H9 (cell line): Measurements from ENCODE around the gene SDE2. TPM values are rescaled to one million over a fixed set of nuclear protein-coding genes. Genes with fewer than 3 reads are reported as not detected.

Source experiments
- DNase-seq: peaks from one replicate; pipeline ENCODE4 v3.0.0-alpha.2; 2017
- H2AFZ ChIP-seq: one replicate; pipeline ENCODE4 v1.6.1; 2013; ENCODE audit warnings: mild to moderate bottlenecking, low read length, control low read depth, moderate library complexity
- H2AK5ac ChIP-seq: 2 replicates; pipeline ENCODE4 v1.6.1; 2013; ENCODE audit warnings: low read length, control low read depth, mixed read lengths; ENCODE audit not compliant: insufficient read length
- H2BK120ac ChIP-seq: one replicate; pipeline ENCODE4 v1.6.1; 2013; ENCODE audit warnings: low read depth, mild to moderate bottlenecking, low read length, control low read depth, inconsistent platforms; ENCODE audit not compliant: poor library complexity, severe bottlenecking
- H2BK12ac ChIP-seq: 2 replicates; pipeline ENCODE4 v1.6.1; 2013; ENCODE audit warnings: low read length, control low read depth, mixed read lengths, low read depth; ENCODE audit not compliant: insufficient read length
- H2BK15ac ChIP-seq: 2 replicates; pipeline ENCODE4 v1.6.1; 2013; ENCODE audit warnings: low read depth, low read length, control low read depth
- H2BK20ac ChIP-seq: one replicate; pipeline ENCODE4 v1.6.1; 2013; ENCODE audit warnings: low read depth, mild to moderate bottlenecking, low read length, control low read depth, inconsistent platforms; ENCODE audit not compliant: poor library complexity, severe bottlenecking
- H2BK5ac ChIP-seq: 2 replicates; pipeline ENCODE4 v1.6.1; 2013; ENCODE audit warnings: low read length, control low read depth, mixed read lengths; ENCODE audit not compliant: insufficient read length
- H3K14ac ChIP-seq: 2 replicates; pipeline ENCODE4 v1.6.1; 2013; ENCODE audit warnings: low read length, control low read depth; ENCODE audit not compliant: insufficient read depth
- H3K18ac ChIP-seq: 2 replicates; pipeline ENCODE4 v1.6.1; 2013; ENCODE audit warnings: low read depth, mild to moderate bottlenecking, mixed read lengths, low read length, control low read depth; ENCODE audit not compliant: insufficient read length
- H3K23ac ChIP-seq: 2 replicates; pipeline ENCODE4 v1.6.1; 2013; ENCODE audit warnings: low read length, control low read depth, mixed read lengths, low read depth; ENCODE audit not compliant: insufficient read length
- H3K23me2 ChIP-seq: 2 replicates; pipeline ENCODE4 v1.6.1; 2013; ENCODE audit warnings: low read depth, mild to moderate bottlenecking, mixed read lengths, low read length, control low read depth; ENCODE audit not compliant: insufficient read length, poor library complexity, severe bottlenecking
- H3K27ac ChIP-seq: 2 replicates; pipeline ENCODE4 v1.5.1; 2013; ENCODE audit warnings: low read length, control low read depth, mixed read lengths, low read depth; ENCODE audit not compliant: insufficient read length
- H3K27me3 ChIP-seq: 2 replicates; pipeline ENCODE4 v1.6.1; 2013; ENCODE audit warnings: low read length, control low read depth, inconsistent platforms; ENCODE audit not compliant: insufficient read depth
- H3K4ac ChIP-seq: 2 replicates; pipeline ENCODE4 v1.6.1; 2013; ENCODE audit warnings: low read depth, mild to moderate bottlenecking, control low read depth, inconsistent platforms, low read length, moderate library complexity
- H3K4me1 ChIP-seq: 2 replicates; pipeline ENCODE4 v1.6.1; 2013; ENCODE audit warnings: low read length, control low read depth, inconsistent platforms; ENCODE audit not compliant: insufficient read depth
- H3K4me2 ChIP-seq: 2 replicates; pipeline ENCODE4 v1.6.1; 2013; ENCODE audit warnings: low read length, control low read depth, mixed read lengths; ENCODE audit not compliant: insufficient read length, insufficient read depth
- H3K56ac ChIP-seq: 2 replicates; pipeline ENCODE4 v1.6.1; 2013; ENCODE audit warnings: low read depth, mild to moderate bottlenecking, mixed read lengths, low read length, control low read depth; ENCODE audit not compliant: insufficient read length
- H3K79me1 ChIP-seq: 2 replicates; pipeline ENCODE4 v1.6.1; 2013; ENCODE audit warnings: low read depth, mild to moderate bottlenecking, moderate library complexity, low read length, control low read depth, inconsistent platforms; ENCODE audit not compliant: insufficient read depth, poor library complexity, severe bottlenecking
- H3K79me2 ChIP-seq: 2 replicates; pipeline ENCODE4 v1.6.1; 2013; ENCODE audit warnings: low read length, control low read depth, inconsistent platforms; ENCODE audit not compliant: insufficient read depth
- H3K9ac ChIP-seq: 2 replicates; pipeline ENCODE4 v1.6.1; 2013; ENCODE audit warnings: low read length, control low read depth, mixed read lengths; ENCODE audit not compliant: insufficient read length; ENCODE audit errors: extremely low read depth
- H3K9me3 ChIP-seq: one replicate; pipeline ENCODE4 v1.6.1; 2013; ENCODE audit warnings: low read depth, low read length, inconsistent platforms; ENCODE audit not compliant: control insufficient read depth
- H3T11ph ChIP-seq: one replicate; pipeline ENCODE4 v1.6.1; 2013; ENCODE audit warnings: mild to moderate bottlenecking, low read length, control low read depth, inconsistent platforms
- H4K20me1 ChIP-seq: one replicate; pipeline ENCODE4 v1.6.1; 2013; ENCODE audit not compliant: control insufficient read depth, insufficient read length, insufficient read depth
- H4K5ac ChIP-seq: 2 replicates; pipeline ENCODE4 v1.6.1; 2013; ENCODE audit warnings: low read depth, mild to moderate bottlenecking, mixed read lengths, low read length, control low read depth; ENCODE audit not compliant: insufficient read length
- H4K8ac ChIP-seq: replicated peaks from 2 replicates; pipeline ENCODE4 v1.6.1; 2013; ENCODE audit warnings: low read length, control low read depth, mixed read lengths, low read depth; ENCODE audit not compliant: insufficient read length
- H4K91ac ChIP-seq: 2 replicates; pipeline ENCODE4 v1.6.1; 2013; ENCODE audit warnings: low read depth, mild to moderate bottlenecking, moderate library complexity, mixed read lengths, low read length, control low read depth; ENCODE audit not compliant: insufficient read length
- H3K27ac Mint-ChIP-seq, 3 experiments: 2 replicates in 2 of 3; 3 replicates in 1 of 3; pipeline ENCODE4 v1.8.0; 2020 to 2021; ENCODE audit warnings: mixed read lengths in 3 of 3, mild to moderate bottlenecking in 1 of 3, moderate library complexity in 1 of 3
- H3K27me3 Mint-ChIP-seq: 2 replicates; pipeline ENCODE4 v1.8.0; 2021; ENCODE audit warnings: low read depth, mild to moderate bottlenecking, moderate library complexity, mixed read lengths
- H3K36me3 Mint-ChIP-seq, 3 experiments: 2 replicates in 2 of 3; 3 replicates in 1 of 3; pipeline ENCODE4 v1.8.0; 2020 to 2021; ENCODE audit warnings: low read depth in 3 of 3, mixed read lengths in 3 of 3; ENCODE audit not compliant: insufficient read depth in 1 of 3
- H3K4me1 Mint-ChIP-seq, 2 experiments: 2 replicates each; pipeline ENCODE4 v1.8.0; 2020; ENCODE audit warnings: mixed read lengths in 2 of 2
- H3K4me3 Mint-ChIP-seq, 2 experiments: 2 replicates in 1 of 2; 3 replicates in 1 of 2; pipeline ENCODE4 v1.8.0; 2020 to 2021; ENCODE audit warnings: mild to moderate bottlenecking in 2 of 2, mixed read lengths in 2 of 2, moderate library complexity in 1 of 2
- H3K9me3 Mint-ChIP-seq, 2 experiments: 2 replicates in 1 of 2; 3 replicates in 1 of 2; pipeline ENCODE4 v1.8.0; 2020; ENCODE audit warnings: mild to moderate bottlenecking in 2 of 2, mixed read lengths in 2 of 2, moderate library complexity in 1 of 2
- CTCF ChIP-seq: fragments of 200-600 bp; sonication (generic); conservative IDR thresholded peaks from 3 replicates; pipeline ENCODE4 v1.8.0; 2021; ENCODE audit warnings: antibody characterized with exemption, mild to moderate bottlenecking
- WGBS: extraction: QIAGEN DNeasy Blood & Tissue Kit; methylation state at CpG from one replicate; pipeline ENCODE4 v1.1.7; 2013; ENCODE audit warnings: missing lambda C conversion rate, low lambda C conversion rate, mixed read lengths; ENCODE audit not compliant: insufficient read length; ENCODE audit errors: extremely low coverage; 5-methylcytosine and 5-hydroxymethylcytosine counted together
- total RNA-seq: library from RNA; stranded (reverse); gene quantifications from 2 replicates; pipeline ENCODE4 v1.2.1, GENCODE V29; 2021

The SDE2 gene
- total RNA-seq, 1 experiment from 2014 or later = 20.5 TPM

- Histone ChIP-seq H2BK20ac (no peak overlapping the region), H4K91ac (no peak overlapping the region), H3K9me3 (no peaks in the 10 kb centered on the region), H2BK15ac (no peak overlapping the region), H3K18ac (no peak overlapping the region), H2AK5ac (no peak overlapping the region), H3K79me2 (no peaks in the 10 kb centered on the region), H3K9ac (no peak overlapping the region), H4K8ac (no peak overlapping the region), H4K5ac (no peak overlapping the region), H3K4me2 (no peak overlapping the region), H3K79me1 (no peaks in the 10 kb centered on the region), H3K4ac (no peak overlapping the region), H2BK5ac (no peak overlapping the region), H4K20me1 (no peaks in the 10 kb centered on the region), H3K27me3 (no peaks in the 10 kb centered on the region), H3K23me2 (no peaks in the 10 kb centered on the region), H2BK12ac (no peak overlapping the region), H2AFZ (no peak overlapping the region), H3T11ph (no peak overlapping the region), H3K27ac (no peak overlapping the region), H3K4me1 (no peaks in the 10 kb centered on the region), H3K23ac (no peak overlapping the region), H3K56ac (no peak overlapping the region), H2BK120ac (no peak overlapping the region), H3K14ac (no peak overlapping the region)
- peaks cover 9 to 21% of the 10 kb centered on the region in 2 experiments for H3K9me3 Mint-ChIP-seq
- no peak overlapping the region for H3K4me3 Mint-ChIP-seq
- no peak for DNase-seq
- no peaks in the 10 kb centered on the region for H3K27me3 Mint-ChIP-seq
- TF ChIP-seq CTCF = no peak
- peaks cover 36 to 73% (median 69%) of the 10 kb centered on the region in 3 experiments for H3K36me3 Mint-ChIP-seq
- H3K4me1 Mint-ChIP-seq = peaks cover 0 to 2% of the 10 kb centered on the region in 2 experiments; a peak in 1 of 4 replicates
- H3K27ac Mint-ChIP-seq = no peak overlapping the region
- WGBS = no CpG with 5 or more reads among the region's 5 CpGs
These were observed 18.9 kb downstream of the SDE2 start for GRCh38 chr1:225980005-225980836.
